Endothelial cell (in vitro differentiated cells): ENCODE data around the gene GRM8. TPM values are rescaled to one million over a fixed set of nuclear protein-coding genes. Genes with fewer than 3 reads are reported as not detected.

ENCODE experiments used
- DNase-seq: peaks from one replicate; pipeline ENCODE4 v3.0.0; 2021; ENCODE audit warnings: low spot score
- H3K27ac Mint-ChIP-seq: one replicate; pipeline ENCODE4 v1.8.0; 2021; ENCODE audit warnings: mixed read lengths, inconsistent platforms; ENCODE audit not compliant: unreplicated experiment
- H3K27me3 Mint-ChIP-seq: one replicate; pipeline ENCODE4 v1.8.0; 2021; ENCODE audit warnings: mild to moderate bottlenecking, moderate library complexity, mixed read lengths, inconsistent platforms; ENCODE audit not compliant: unreplicated experiment
- H3K36me3 Mint-ChIP-seq: one replicate; pipeline ENCODE4 v1.8.0; 2021; ENCODE audit warnings: mild to moderate bottlenecking, low read depth, mixed read lengths, inconsistent platforms; ENCODE audit not compliant: unreplicated experiment
- H3K4me1 Mint-ChIP-seq: one replicate; pipeline ENCODE4 v1.8.0; 2021; ENCODE audit warnings: mild to moderate bottlenecking, mixed read lengths, inconsistent platforms; ENCODE audit not compliant: unreplicated experiment
- H3K4me3 Mint-ChIP-seq: one replicate; pipeline ENCODE4 v1.8.0; 2021; ENCODE audit warnings: mild to moderate bottlenecking, mixed read lengths, inconsistent platforms; ENCODE audit not compliant: unreplicated experiment
- H3K9me3 Mint-ChIP-seq: one replicate; pipeline ENCODE4 v1.8.0; 2021; ENCODE audit warnings: mixed read lengths, inconsistent platforms; ENCODE audit not compliant: unreplicated experiment
- CTCF ChIP-seq: fragments of 200-600 bp; sonication (generic); IDR thresholded peaks from one replicate; pipeline ENCODE4 v1.5.0; 2021; ENCODE audit warnings: antibody characterized with exemption; ENCODE audit not compliant: unreplicated experiment
- total RNA-seq: library from RNA; stranded (reverse); fragmentation: NEBNext Ultra II Directional; extraction: Animal tissue kit (Norgen Biotek cat#: 25700); gene quantifications from one replicate; pipeline ENCODE4 v1.2.1, GENCODE V29; 2021; ENCODE audit not compliant: unreplicated experiment

The GRM8 gene
- total RNA-seq, 1 donor from 2014 or later, result 1.5 TPM

GRCh38 chr7:126803990-126804389 lies 448.8 kb downstream of the GRM8 start:
- H3K27me3 Mint-ChIP-seq, result no peaks in the 10 kb centered on the region

GRCh38 chr7:126803060-126803665 lies 449.6 kb downstream of the GRM8 start:
- peak; percentile 86 for TF ChIP-seq CTCF
- H3K9me3 Mint-ChIP-seq, result no peaks in the 10 kb centered on the region
- peak; percentile 69 for DNase-seq
- H3K27me3 Mint-ChIP-seq, result no peaks in the 10 kb centered on the region
- H3K36me3 Mint-ChIP-seq, result no peaks in the 10 kb centered on the region
- H3K4me3 Mint-ChIP-seq, result no peak overlapping the region
- H3K27ac Mint-ChIP-seq, result no peak overlapping the region
- H3K4me1 Mint-ChIP-seq, result no peaks in the 10 kb centered on the region

More at GRCh38 chr7:126803990-126804389, 448.8 kb downstream of the GRM8 start:
- Mint-ChIP-seq H3K4me1 (no peaks in the 10 kb centered on the region), H3K9me3 (no peaks in the 10 kb centered on the region), H3K27ac (no peak overlapping the region), H3K4me3 (no peak overlapping the region), H3K36me3 (no peaks in the 10 kb centered on the region)
- no peak for TF ChIP-seq CTCF
- no peak for DNase-seq

GRCh38 chr7:126801733-126802132 lies 451.0 kb downstream of the GRM8 start:
- H3K27me3 Mint-ChIP-seq, result no peaks in the 10 kb centered on the region
- no peak overlapping the region for H3K4me3 Mint-ChIP-seq
- H3K4me1 Mint-ChIP-seq, result no peaks in the 10 kb centered on the region

GRCh38 chr7:126799541-126799940 lies 453.2 kb downstream of the GRM8 start:
- Mint-ChIP-seq H3K9me3 (no peaks in the 10 kb centered on the region), H3K27me3 (no peaks in the 10 kb centered on the region), H3K27ac (no peak overlapping the region), H3K36me3 (no peaks in the 10 kb centered on the region), H3K4me1 (no peaks in the 10 kb centered on the region), H3K4me3 (no peak overlapping the region)
- TF ChIP-seq CTCF, result no peak
- DNase-seq, result no peak

More at GRCh38 chr7:126801733-126802132, 451.0 kb downstream of the GRM8 start:
- Mint-ChIP-seq H3K27ac (no peak overlapping the region), H3K36me3 (no peaks in the 10 kb centered on the region), H3K9me3 (no peaks in the 10 kb centered on the region)
- DNase-seq, result no peak
- no peak for TF ChIP-seq CTCF

- Mint-ChIP-seq H3K4me1 (no peaks in the 10 kb centered on the region), H3K27me3 (peaks cover 2% of the 10 kb centered on the region), H3K9me3 (no peaks in the 10 kb centered on the region), H3K36me3 (no peaks in the 10 kb centered on the region), H3K4me3 (no peak overlapping the region), H3K27ac (no peak overlapping the region)
- DNase-seq, result no peak
- TF ChIP-seq CTCF, result no peak
Observed at GRCh38 chr7:126792521-126792920, 460.2 kb downstream of the GRM8 start.
